Fibroblast of villous mesenchyme (primary cell): Measurements from ENCODE around the gene GNG3. TPM values are rescaled to one million over a fixed set of nuclear protein-coding genes. Genes with fewer than 3 reads are reported as not detected.
"Not testable (repeated sequence)": the region's sequence is repeated elsewhere in the genome, so short reads cannot be mapped to it uniquely, and the experiment has no call there.

ENCODE experiments used
- DNase-seq: peaks from one replicate; pipeline ENCODE4 v3.0.0-alpha.2; 2010; ENCODE audit warnings: low read depth
- H3K4me3 ChIP-seq: 2 replicates; pipeline ENCODE4 v1.5.1; 2011; ENCODE audit warnings: low read depth, mild to moderate bottlenecking, low read length
- total RNA-seq: library from RNA; depleted of rRNA; stranded (reverse); fragments of >200 nt; gene quantifications from 2 replicates; pipeline ENCODE4 v1.2.3, GENCODE V29; 2012
- TF ChIP-seq, protein P1 (sequence below): IDR thresholded peaks from 2 replicates; pipeline ENCODE4 v1.5.1; 2012; ENCODE audit warnings: low read depth, mild to moderate bottlenecking, low read length; ENCODE audit not compliant: insufficient read depth

The GNG3 gene
- total RNA-seq, 1 donor: not detected

DNA sequence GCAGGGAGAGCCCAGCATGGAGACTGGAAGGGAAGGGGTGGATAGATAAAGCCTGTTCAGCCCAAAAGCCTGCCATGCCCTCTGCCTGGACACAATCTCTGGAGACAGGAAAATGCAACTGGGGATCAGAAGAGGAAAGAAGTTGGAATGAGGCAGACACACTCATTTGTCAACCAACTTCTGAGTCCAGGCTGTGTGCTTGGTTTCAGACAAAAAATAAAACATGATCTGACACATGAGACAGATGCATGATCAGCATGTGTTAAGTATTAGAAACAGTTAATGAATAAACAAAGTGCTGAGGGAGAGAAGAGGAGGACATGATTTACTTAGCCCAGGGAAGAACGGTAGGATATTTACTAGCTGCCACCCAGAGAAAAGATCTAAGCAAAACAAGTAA, 19.0 kb upstream of the GNG3 start:
- H3K4me3 ChIP-seq: peak overlapping the region; percentile 27
- TF ChIP-seq, protein P1, sequence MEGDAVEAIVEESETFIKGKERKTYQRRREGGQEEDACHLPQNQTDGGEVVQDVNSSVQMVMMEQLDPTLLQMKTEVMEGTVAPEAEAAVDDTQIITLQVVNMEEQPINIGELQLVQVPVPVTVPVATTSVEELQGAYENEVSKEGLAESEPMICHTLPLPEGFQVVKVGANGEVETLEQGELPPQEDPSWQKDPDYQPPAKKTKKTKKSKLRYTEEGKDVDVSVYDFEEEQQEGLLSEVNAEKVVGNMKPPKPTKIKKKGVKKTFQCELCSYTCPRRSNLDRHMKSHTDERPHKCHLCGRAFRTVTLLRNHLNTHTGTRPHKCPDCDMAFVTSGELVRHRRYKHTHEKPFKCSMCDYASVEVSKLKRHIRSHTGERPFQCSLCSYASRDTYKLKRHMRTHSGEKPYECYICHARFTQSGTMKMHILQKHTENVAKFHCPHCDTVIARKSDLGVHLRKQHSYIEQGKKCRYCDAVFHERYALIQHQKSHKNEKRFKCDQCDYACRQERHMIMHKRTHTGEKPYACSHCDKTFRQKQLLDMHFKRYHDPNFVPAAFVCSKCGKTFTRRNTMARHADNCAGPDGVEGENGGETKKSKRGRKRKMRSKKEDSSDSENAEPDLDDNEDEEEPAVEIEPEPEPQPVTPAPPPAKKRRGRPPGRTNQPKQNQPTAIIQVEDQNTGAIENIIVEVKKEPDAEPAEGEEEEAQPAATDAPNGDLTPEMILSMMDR: no peak
- DNase-seq: peak; percentile 18

DNA sequence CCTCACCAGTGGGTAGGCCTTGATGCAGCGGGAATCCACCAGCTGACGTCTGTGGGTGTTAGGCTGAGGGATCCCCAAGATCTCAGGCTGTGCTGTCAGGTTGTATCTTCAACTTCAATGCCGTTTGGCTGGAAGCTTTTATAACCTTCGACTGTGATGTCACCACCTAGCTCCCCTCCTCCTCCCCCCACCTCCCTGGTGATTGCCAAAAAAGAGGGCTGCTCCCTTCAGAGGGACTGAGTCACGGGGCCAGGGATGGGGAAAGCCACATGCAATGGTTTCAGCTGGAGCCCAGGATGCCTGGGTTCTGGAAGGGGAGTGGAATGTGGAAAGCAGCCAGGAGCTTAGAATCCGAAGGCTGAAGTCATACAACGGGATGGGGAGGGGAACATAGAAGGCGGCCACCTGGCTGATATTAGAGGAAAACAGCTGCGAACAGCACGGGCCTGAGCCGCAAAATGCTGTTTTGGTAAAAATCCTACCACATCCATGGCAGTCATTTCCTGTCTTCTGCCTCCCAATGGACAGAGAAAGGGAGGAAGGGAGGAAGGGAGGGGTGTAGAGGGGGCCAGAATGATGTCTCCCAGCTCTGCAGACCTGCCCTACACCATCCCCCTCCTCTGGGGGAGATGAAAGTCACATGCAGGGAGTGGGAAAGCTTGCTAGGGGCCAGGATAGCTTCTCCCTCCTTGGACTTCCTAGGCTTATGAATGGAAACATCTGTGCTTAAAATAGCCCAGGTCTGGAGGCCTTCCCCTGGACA, 17.9 kb upstream of the GNG3 start, which contains the start of gene LRRN4CL:
Gene LRRN4CL, minus strand, starts transcription at position 110 of the 763 bp plus-strand sequence. CDS start 1,022 bp downstream, outside the sequence.
- DNase-seq: peak; percentile 93
- TF ChIP-seq, protein P1: no peak
- peak within 1 kb of the TSS; percentile 36 for H3K4me3 ChIP-seq

DNA sequence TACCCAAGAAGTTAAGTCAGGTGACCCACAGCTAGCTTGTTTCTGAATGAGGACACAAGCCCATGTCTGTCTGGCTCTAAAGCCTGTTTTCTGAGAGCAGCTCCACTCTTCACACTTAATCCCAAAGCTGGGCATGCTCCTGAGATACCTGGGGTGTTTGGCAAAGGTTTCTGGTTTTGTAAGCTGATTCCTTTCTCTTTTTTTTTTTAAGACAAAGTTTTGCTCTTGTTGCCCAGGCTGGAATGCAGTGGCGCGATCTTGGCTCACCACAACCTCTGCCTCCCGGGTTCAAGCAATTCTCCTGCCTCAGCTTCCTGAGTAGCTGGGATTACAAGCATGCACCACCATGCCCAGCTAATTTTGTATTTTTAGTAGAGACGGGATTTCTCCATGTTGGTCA, 13.9 kb upstream of the GNG3 start:
- DNase-seq, H3K4me3 ChIP-seq: not testable (repeated sequence)

DNA sequence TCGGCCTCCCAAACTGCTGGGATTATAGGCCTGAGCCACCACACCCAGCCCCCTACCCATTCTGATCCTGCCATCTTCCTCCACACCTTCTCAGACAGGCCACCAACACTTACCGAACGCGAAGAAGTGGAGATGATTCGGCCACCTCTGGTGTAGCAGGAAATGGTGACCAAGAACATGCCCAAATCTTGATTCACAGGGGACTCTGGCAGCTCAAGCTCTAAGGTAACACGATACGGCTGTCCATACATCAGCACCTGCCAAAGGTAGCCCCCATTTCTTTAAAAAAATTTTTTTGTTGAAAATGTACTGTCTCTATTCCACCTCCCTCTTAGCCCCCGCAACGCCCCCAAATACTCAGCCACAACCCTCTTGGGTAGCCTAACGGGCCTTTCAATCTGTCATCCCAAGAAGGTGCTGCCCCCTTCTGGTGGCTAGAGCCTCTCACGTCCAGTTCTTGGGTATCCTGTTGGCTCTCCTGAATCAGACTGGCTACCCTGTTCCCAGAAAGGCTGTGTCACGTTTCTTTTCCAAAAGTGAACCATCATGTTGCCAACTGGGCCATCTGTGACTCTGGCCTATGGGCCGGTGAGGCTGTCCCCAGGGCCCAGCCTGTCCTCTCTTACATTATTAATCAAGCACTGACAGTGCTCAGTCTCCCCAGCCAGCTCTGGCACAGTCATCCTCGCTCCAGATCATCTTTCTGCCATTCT, 12.9 kb upstream of the GNG3 start:
- TF ChIP-seq, protein P1: peak; percentile 93
- DNase-seq: peak; percentile 85
- H3K4me3 ChIP-seq: no peak overlapping the region

DNA sequence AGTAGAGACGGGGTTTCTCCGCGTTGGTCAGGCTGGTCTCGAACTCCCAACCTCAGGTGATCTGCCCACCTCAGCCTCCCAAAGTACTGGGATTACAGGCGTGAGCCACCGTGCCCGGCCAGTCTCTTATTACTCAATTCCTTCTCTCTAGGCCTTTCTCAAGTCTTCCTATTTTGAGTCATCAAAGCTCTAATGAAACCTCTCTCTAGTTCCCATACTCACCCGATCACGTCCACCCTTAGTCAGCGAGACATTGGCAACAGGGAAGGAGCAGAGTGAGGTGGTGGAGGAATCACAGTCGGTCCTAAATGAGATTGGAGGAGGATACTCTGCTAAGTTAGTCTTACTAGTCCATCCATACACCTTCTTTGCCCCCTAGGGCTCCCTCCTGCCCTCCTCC, 5.2 kb upstream of the GNG3 start:
- TF ChIP-seq, protein P1: no peak
- DNase-seq: no peak
- H3K4me3 ChIP-seq: no peak overlapping the region

DNA sequence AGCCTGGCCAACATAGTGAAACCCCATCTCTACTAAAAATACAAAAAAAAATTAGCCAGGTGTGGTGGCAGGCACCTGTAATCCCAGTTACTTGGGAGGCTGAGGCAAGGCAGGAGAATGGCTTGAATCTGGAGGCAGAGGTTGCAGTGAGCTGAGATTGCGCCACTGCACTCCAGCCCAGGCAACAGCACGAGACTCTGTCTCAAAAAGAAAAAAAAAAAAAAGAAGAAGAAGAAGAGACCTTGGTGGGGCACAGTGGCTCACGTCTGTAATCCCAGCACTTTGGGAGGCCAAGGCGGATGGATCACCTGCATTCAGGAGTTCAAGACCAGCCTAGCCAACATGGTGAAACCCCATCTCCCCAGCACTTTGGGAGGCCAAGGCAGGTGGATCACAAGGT, 3.6 kb upstream of the GNG3 start:
- DNase-seq, H3K4me3 ChIP-seq: not testable (repeated sequence)

DNA sequence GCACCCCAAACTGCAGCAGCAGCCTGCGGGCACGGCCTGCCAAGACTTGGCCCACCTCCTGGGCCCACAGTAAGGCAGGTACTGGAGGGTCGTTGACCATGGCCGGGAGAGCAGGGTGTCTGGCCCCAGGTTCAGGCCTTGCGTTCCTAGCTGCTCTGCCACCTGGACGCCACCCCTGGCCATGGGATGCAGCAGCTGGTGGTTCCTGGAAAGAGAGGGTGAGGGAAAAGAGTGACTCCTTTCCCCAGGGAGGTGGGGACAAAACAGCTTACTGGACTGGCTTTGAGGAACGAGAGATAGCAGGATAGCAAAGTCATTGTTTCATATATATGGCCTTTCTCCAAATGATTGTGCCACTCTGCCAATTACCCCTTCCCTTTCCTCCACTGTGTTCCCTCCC, 2.1 kb upstream of the GNG3 start:
- H3K4me3 ChIP-seq: peak overlapping the region; percentile 79
- TF ChIP-seq, protein P1: no peak
- DNase-seq: no peak
